Glomerular visceral epithelial cell (primary cell): ENCODE results near the gene TEX264.

ENCODE experiments used
- DNase-seq: peaks from one replicate; pipeline ENCODE4 v3.0.0-alpha.2; 2016; ENCODE audit errors: extremely low spot score

Gene TEX264

DNA sequence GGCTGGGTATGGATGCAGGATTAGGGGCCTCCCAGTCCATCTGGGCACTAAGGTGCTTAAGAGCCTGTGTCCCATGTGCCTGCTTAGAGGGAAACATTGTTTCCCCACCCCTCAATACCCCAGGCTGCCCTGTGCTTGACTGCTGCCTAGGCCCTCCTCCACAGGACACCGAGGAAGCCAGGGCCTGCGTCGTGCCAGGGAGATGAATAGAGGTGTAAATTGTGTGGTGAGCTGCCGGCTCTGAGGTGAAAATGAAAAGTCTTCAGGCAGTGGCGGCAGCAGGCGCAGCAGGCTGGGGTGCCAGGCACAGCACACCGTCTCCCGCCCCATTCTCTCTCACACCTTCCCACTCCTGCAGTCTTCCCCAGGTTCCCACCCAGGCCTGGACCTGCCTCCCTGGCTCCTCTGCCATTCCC lies 21.9 kb downstream of the TEX264 start:
- no peak for DNase-seq

GRCh38 chr3:51696954-51697353 lies 25.9 kb downstream of the TEX264 start:
- no peak for DNase-seq

DNA sequence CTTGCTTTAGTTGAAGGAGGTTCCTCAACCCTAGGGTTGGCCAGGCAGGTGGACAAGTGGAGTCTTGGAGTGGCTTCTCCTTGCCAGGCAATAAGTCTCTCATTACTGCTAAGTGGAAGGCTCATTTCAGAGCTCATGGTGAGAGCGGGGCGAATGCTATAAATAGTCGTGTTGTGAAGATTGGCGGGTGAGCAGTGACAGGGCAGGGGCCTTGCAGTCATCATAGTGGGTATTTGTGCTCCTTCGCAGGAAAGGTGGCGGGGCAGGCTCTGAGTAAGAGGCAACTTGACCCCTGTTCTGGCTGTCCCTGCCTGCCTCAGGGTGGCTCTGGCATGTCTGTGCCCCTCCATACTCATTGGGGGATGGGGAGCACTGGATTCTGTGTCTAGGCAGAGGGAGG lies 27.2 kb downstream of the TEX264 start:
- no peak for DNase-seq

DNA sequence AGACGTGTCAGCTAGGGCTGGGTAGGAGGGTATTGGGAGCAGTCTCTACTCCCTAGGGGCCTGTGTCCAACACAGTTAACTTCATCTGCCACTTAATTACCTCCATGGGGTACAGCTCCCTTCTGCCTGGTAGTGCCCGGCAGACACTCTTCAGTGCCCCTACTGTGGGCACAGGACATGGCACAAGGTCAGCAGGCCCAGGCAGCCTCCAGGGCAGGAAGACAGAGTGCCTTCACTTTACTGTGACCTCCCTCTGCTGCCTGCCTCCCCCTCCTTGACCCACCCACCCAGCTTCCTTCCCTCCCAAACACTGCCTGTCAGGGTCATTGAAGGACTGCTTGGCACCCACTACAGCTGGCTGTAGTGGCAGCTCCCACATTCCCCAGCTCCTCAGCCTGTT lies 29.4 kb downstream of the TEX264 start:
- DNase-seq = no peak

GRCh38 chr3:51702156-51702555 lies 31.1 kb downstream of the TEX264 start:
- no peak for DNase-seq

DNA sequence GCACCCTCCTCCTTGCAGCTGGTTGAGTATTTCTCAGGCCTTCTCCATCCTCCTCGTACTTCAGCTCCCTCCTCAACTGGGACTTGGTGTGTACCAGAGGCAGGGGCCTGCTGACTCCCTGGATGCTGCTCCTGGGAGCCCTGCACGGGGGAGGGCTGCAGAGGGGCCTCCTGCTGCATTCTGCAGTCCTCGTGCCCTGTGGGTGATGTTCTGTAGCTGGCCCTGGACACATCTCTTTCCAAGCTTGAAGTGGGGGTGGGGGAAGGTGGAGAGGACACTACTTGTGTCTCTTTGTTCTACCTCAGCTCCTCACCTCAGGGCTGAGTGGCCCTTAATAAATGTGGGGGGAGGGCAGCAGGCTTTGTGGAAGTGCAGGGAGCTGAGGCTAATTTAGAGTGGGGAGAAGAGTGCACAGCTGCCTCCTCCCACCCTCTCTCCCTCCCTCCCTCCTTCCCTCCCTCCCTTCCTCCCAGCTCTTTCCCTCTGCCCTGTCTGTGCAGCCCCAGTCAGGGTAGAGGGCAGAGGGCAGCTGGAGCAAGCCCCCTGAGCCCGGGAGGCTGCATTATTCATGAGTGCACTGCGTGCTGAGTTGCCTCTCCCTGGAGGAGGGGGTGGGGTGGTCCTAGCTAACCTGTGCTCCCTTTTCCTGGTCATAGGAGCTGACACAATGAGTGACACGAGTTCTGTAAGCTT lies 32.2 kb downstream of the TEX264 start:
- no peak for DNase-seq

GRCh38 chr3:51703761-51704510 lies 32.9 kb downstream of the TEX264 start:
- no peak for DNase-seq

DNA sequence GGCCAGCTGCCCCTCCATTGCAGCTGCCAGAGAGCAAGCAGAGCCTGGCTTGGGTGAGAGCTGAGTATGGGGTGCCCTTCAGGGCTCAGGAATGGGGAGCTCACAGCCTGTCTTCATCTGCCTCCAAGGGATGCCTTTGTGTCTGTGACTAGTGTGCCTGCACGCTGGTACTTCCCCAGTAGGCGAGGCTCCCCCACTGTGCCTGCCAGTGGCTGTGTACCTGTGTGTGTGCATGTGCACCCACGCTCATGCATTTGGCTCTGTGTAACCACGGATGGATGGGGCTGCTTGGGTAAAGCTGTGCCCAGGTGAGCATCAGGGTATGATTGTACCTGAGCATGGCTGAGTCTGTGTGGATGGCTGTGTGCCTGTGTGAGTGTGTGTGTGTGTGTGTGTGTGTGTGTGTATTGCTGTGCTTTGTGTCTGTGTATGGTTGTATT lies 33.5 kb downstream of the TEX264 start:
- no peak for DNase-seq

DNA sequence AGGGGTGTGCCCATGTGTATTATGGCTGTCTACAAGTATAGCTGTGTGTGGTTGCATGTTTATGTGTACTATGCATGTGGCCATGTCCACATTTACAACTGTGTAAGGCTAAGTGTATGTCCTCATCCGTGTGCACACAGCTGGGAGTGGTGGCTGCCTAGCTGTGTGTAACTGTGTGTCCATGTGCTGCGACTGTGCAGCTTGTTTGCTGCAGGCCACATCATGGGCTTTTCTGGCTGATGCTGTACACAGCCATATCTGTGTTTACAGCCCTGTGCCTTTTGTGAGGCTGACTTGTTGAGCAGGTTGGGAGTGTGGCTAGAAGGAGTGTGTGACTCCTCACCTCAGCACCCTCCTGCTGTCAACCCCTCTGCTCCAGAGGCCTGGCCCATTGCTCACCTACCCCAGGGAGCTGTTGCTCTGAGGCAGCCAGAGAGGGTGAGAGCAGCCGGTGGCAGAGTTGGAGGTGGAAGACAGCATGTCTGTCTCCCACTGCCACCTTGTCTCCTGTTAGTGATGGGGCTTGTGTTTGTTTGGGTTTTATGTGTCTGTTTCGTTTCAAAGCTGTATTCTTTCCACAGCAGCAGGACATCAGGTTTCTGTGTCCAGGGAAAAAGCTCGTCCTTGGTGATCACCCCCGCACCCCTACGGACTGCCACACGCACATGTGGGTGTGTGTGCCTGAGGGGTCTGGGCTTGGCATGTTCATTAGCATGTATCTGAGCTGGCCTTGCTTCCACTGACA lies 34.4 kb downstream of the TEX264 start:
- DNase-seq = no peak

- no peak for DNase-seq
Observed at GRCh38 chr3:51706021-51706485, 35.0 kb downstream of the TEX264 start.

GRCh38 chr3:51706788-51707731 lies 36.0 kb downstream of the TEX264 start, which contains the start of gene GRM2:
Gene GRM2 (plus strand): TSS chr3:51707068. CDS start chr3:51708984, 1,916 bp downstream.
- DNase-seq = peak; percentile 45

DNA sequence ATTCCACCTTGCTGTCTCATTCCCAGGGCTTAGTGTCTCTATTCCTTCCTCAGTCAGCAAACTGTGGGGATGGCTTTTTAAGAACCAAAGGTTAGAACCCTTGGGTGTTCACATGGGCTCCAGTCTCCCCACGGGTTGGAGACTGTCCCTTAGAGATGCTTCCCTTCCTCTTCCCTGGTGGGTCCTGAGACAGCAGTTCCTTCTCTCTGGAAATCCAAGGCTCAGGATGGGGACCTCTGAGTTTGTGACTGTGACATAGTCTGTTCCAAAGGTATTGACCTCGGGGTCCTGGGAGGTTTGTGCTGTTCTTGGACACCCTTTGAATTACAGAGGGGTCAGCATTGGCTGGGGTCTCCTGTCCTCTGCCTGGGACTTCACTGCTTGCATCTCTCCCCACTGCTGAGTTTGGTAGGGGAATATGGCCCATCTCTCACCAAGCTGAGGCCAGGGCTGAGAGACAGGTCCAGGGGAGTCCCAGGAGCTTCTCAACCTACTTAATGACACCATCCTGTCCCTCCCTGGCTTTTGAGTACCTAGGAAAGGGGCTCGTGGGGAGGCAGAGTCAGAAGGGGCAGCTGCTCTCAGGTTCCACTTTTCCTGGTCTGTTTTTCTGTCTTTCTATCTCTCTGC lies 37.3 kb downstream of the TEX264 start:
- no peak for DNase-seq

- no peak for DNase-seq
Observed at GRCh38 chr3:51709004-51709420, 38.0 kb downstream of the TEX264 start.

DNA sequence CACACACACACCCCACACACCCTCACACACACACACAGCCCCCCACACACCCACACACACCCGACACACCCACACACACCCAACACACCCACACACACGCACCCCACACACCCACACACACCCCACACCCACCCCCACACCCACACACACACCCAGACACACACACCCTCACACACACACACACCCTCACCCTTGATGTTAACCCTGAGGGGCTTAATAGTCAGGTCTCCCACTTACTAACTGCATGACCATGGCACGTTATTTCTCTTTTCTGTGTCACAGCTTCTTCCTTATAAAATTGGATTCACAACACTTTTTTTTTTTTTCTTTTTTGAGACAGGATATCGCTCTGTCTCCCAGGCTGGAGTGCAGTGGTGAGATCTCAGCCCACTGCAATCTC lies 38.6 kb downstream of the TEX264 start:
- DNase-seq = no peak

DNA sequence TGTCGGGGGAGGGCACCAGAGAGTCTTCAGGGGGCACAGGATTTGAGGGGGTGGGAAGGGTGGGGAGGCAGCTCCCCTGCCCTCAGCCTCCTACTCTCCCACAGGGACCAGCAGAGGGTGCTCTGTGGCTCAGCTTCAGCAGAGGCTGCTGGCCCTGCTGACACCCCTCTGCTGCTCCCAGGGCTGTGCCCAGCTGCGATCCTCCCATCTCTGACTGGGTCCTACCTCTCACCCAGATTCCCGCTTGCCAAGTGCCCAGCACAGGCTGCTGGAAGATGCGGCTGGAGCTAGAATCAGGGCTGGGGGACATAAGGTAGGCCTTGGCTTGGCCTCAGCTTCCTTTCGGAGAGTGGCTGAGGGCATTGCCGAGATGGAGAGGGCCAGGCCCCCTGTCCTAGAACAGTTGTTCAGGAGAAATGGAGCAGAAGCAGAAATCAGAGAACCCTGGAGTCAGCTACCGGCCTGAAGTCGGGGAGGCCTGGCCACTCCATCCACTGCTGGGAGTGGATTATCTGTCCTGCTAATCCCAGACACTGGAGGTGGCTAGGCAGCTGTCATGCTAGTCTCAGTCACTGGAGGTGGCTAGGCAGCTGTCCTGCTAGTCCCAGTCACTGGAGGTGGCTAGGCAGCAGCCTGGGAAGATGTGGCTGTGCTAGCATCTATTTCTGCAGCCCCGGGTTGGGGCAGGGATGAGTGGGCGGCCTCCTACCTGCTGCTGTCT lies 39.7 kb downstream of the TEX264 start:
- no peak for DNase-seq

DNA sequence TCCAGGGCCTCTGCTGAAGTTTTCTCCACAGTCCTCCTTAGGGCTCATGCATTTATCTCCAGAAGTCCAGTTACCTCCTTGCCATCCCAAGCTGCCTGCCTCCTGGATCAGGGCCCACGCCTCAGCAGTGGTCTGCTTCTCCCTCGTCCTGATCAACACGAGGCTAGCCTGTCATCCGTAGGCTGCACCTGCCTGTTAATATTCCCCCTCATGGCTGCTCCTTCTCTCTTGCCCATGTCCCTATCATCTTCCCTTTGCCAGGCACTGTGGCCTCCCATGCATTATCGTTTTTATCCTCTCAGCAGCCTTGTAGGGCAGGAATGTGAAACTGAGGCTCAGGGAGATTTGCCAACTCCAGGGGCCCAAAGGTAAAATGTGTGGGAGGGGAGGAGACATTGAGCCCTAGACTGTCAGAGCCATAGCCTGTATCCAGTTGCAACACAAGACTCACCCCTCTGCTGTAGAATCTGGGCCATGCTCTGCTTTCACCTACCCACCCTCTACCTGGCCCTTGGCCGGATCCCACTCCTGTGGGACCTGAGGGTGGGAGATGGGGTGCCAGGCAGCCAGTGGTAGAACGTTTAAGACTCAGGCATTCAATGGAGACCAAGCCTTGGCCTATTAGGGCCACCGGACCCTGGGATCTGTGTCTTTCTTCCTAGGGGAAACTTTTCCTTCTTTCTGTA lies 40.4 kb downstream of the TEX264 start:
- no peak for DNase-seq

DNA sequence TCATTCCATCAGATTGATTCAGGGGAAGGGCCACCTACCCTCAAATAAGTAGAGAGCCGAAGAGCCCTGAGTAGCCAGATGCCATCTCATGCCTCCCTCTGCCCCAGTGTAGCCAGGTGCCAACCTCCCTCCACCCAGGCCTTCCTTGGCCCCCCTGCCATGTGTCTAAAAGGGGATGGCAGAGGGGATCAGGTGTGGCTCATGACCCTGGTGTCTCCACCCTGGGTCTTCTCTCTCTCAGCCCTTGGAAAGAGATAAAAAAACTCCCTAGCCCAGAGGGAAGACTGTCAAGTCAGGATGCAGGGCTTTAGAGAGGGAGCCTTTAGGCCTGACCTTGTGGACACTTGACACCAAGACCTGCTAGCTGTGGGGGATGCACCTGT lies 41.0 kb downstream of the TEX264 start:
- DNase-seq = no peak

DNA sequence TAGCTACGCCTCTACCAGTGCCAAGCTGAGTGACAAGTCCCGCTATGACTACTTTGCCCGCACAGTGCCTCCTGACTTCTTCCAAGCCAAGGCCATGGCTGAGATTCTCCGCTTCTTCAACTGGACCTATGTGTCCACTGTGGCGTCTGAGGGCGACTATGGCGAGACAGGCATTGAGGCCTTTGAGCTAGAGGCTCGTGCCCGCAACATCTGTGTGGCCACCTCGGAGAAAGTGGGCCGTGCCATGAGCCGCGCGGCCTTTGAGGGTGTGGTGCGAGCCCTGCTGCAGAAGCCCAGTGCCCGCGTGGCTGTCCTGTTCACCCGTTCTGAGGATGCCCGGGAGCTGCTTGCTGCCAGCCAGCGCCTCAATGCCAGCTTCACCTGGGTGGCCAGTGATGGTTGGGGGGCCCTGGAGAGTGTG lies 41.5 kb downstream of the TEX264 start:
- no peak for DNase-seq

GRCh38 chr3:51712963-51713362 lies 41.9 kb downstream of the TEX264 start:
- no peak for DNase-seq
